HepG2 (cell line): Measurements from ENCODE around the gene KIF24. TPM values are rescaled to one million over a fixed set of nuclear protein-coding genes. Genes with fewer than 3 reads are reported as not detected.
A peak's percentile ranks its signal among the peaks of the same experiment; 100 is the strongest.
"Not testable (repeated sequence)": the region's sequence is repeated elsewhere in the genome, so short reads cannot be mapped to it uniquely, and the experiment has no call there.

ENCODE experiments used
- KAT8 ChIP-seq: IDR thresholded peaks from 2 replicates; pipeline ENCODE4 v1.6.1; 2016; ENCODE audit warnings: missing genetic modification reagents, missing compliant biosample characterization
- KMT2A ChIP-seq: sonication (generic); formaldehyde crosslinking; IDR thresholded peaks from 2 replicates; pipeline ENCODE4 v1.4.0; 2020; ENCODE audit warnings: missing genetic modification reagents
- MED1 ChIP-seq: sonication (generic); formaldehyde crosslinking; IDR thresholded peaks from 2 replicates; pipeline ENCODE4 v1.4.0; 2020; ENCODE audit warnings: missing genetic modification reagents
- NCOA2 ChIP-seq: sonication (generic); formaldehyde crosslinking; IDR thresholded peaks from 2 replicates; pipeline ENCODE4 v1.8.0; 2022; ENCODE audit warnings: inconsistent platforms
- POGZ ChIP-seq: sonication (generic); formaldehyde crosslinking; IDR thresholded peaks from 2 replicates; pipeline ENCODE4 v1.4.0; 2020; ENCODE audit warnings: mild to moderate bottlenecking, missing genetic modification reagents
- RARA ChIP-seq: IDR thresholded peaks from 2 replicates; pipeline ENCODE4 v1.6.1; 2016; ENCODE audit warnings: missing genetic modification reagents, missing compliant biosample characterization
- ZFP36L1 ChIP-seq: sonication (generic); formaldehyde crosslinking; IDR thresholded peaks from 2 replicates; pipeline ENCODE4 v1.8.0; 2022; ENCODE audit warnings: mild to moderate bottlenecking, missing genetic modification reagents, moderate library complexity
- ZMYM2 ChIP-seq: sonication (generic); formaldehyde crosslinking; IDR thresholded peaks from 2 replicates; pipeline ENCODE4 v1.8.0; 2022; ENCODE audit warnings: mild to moderate bottlenecking, missing genetic modification reagents
- ZNF792 ChIP-seq: IDR thresholded peaks from 2 replicates; pipeline ENCODE4 v1.6.1; 2016
- polyA plus RNA-seq, 8 experiments: library from polyadenylated mRNA; depleted of rRNA in 3 of 8; stranded (reverse) in 7 of 8; unstranded in 1 of 8; fragments of >200 nt; fragmentation: Illumina TruSeq in 4 of 8; extraction: Trizol in 4 of 8; gene quantifications; 2 replicates each; pipeline versions ENCODE4 v1.2.1 to v1.2.3, GENCODE V29; 2011 to 2016; ENCODE audit warnings: low read depth in 4 of 8, missing spikeins in 1 of 8, mixed read lengths in 1 of 8; ENCODE audit not compliant: insufficient read depth in 1 of 8
- total RNA-seq, 5 experiments: library from RNA; depleted of rRNA; stranded (reverse); fragments of >200 nt; fragmentation: Illumina TruSeq; extraction: Trizol; gene quantifications; 2 replicates each; pipeline ENCODE4 v1.2.3, GENCODE V29; 2016; ENCODE audit warnings: low read depth in 1 of 5
- TF ChIP-seq, protein P1 (sequence below): sonication (generic); formaldehyde crosslinking; IDR thresholded peaks from 2 replicates; pipeline ENCODE4 v1.5.0; 2020; ENCODE audit warnings: mild to moderate bottlenecking, missing genetic modification reagents
- TF ChIP-seq, protein P2 (sequence below): sonication (generic); formaldehyde crosslinking; IDR thresholded peaks from 2 replicates; pipeline ENCODE4 v1.4.0; 2020; ENCODE audit warnings: missing genetic modification reagents, borderline replicate concordance
- TF ChIP-seq, protein P3 (sequence below): IDR thresholded peaks from 2 replicates; pipeline ENCODE4 v1.4.0; 2020; ENCODE audit warnings: mild to moderate bottlenecking, missing genetic modification reagents
- TF ChIP-seq, protein P4 (sequence below): sonication (generic); formaldehyde crosslinking; IDR thresholded peaks from 2 replicates; pipeline ENCODE4 v1.5.0; 2020; ENCODE audit warnings: mild to moderate bottlenecking, missing genetic modification reagents, borderline replicate concordance
- TF ChIP-seq, protein P5 (sequence below), 2 experiments: sonication (generic) in 1 of 2; formaldehyde crosslinking in 1 of 2; IDR thresholded peaks; 2 replicates each; pipeline versions ENCODE4 v1.4.0 to v1.6.1; 2016 to 2020; ENCODE audit warnings: borderline replicate concordance in 1 of 2, low read depth in 1 of 2, mild to moderate bottlenecking in 1 of 2, missing genetic modification reagents in 1 of 2

The KIF24 gene
- total and polyA plus RNA-seq, 2 of the 13 experiments (the other 11 are each of a cell fraction or from before 2014, with no cell fraction given), result 1.1 to 3.0 TPM

DNA sequence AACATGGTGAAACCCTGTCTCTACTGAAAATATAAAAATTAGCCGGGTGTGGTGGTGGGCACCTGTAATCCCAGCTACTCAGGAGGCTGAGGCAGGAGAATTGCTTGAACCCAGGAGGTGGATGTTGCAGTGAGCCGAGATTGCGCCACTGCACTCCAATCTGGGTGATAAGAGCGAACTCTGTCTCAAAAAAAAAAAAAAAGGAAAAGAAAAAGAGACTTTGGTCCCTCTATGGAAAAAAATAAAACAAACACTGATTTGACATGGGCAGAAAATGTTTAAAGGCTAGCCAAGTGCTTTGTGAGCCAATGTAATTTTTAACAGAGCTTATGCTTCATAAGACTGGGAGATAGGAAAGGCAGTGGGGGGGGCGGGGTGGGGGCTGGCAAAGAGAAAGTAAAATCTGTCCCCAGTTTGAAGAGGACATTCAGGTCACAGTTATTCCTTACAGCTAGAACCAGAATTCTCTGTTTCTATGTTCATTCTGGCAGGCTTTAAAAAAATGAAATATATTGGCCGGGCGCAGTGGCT lies 23.1 kb upstream of the KIF24 start (continued):
- TF ChIP-seq, protein P1, sequence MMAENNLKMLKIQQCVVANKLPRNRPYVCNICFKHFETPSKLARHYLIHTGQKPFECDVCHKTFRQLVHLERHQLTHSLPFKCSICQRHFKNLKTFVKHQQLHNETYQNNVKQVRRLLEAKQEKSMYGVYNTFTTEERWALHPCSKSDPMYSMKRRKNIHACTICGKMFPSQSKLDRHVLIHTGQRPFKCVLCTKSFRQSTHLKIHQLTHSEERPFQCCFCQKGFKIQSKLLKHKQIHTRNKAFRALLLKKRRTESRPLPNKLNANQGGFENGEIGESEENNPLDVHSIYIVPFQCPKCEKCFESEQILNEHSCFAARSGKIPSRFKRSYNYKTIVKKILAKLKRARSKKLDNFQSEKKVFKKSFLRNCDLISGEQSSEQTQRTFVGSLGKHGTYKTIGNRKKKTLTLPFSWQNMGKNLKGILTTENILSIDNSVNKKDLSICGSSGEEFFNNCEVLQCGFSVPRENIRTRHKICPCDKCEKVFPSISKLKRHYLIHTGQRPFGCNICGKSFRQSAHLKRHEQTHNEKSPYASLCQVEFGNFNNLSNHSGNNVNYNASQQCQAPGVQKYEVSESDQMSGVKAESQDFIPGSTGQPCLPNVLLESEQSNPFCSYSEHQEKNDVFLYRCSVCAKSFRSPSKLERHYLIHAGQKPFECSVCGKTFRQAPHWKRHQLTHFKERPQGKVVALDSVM (CRISPR knock-in tag), result peak; percentile 80
- TF ChIP-seq MED1 (CRISPR knock-in tag) (peak; percentile 55), ZMYM2 (peak; percentile 82), ZNF792 (CRISPR knock-in tag) (0 out of 2 replicates have a peak, but pooled peaks have one; percentile 32), POGZ (CRISPR knock-in tag) (peak; percentile 55), KAT8 (CRISPR knock-in tag) (peak; percentile 16; the same call in 1 of the 2 replicates), RARA (CRISPR knock-in tag) (peak; percentile 10; the same call in 1 of the 2 replicates), ZFP36L1 (0 out of 2 replicates have a peak, but pooled peaks have one; percentile 24), KMT2A (CRISPR knock-in tag) (peak; percentile 28; the same call in 1 of the 2 replicates), NCOA2 (CRISPR knock-in tag) (peak; percentile 67; the same call in 1 of the 2 replicates)
- TF ChIP-seq, protein P2, sequence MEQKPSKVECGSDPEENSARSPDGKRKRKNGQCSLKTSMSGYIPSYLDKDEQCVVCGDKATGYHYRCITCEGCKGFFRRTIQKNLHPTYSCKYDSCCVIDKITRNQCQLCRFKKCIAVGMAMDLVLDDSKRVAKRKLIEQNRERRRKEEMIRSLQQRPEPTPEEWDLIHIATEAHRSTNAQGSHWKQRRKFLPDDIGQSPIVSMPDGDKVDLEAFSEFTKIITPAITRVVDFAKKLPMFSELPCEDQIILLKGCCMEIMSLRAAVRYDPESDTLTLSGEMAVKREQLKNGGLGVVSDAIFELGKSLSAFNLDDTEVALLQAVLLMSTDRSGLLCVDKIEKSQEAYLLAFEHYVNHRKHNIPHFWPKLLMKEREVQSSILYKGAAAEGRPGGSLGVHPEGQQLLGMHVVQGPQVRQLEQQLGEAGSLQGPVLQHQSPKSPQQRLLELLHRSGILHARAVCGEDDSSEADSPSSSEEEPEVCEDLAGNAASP (CRISPR knock-in tag), result 0 out of 2 replicates have a peak, but pooled peaks have one; percentile 13
- TF ChIP-seq, protein P3, sequence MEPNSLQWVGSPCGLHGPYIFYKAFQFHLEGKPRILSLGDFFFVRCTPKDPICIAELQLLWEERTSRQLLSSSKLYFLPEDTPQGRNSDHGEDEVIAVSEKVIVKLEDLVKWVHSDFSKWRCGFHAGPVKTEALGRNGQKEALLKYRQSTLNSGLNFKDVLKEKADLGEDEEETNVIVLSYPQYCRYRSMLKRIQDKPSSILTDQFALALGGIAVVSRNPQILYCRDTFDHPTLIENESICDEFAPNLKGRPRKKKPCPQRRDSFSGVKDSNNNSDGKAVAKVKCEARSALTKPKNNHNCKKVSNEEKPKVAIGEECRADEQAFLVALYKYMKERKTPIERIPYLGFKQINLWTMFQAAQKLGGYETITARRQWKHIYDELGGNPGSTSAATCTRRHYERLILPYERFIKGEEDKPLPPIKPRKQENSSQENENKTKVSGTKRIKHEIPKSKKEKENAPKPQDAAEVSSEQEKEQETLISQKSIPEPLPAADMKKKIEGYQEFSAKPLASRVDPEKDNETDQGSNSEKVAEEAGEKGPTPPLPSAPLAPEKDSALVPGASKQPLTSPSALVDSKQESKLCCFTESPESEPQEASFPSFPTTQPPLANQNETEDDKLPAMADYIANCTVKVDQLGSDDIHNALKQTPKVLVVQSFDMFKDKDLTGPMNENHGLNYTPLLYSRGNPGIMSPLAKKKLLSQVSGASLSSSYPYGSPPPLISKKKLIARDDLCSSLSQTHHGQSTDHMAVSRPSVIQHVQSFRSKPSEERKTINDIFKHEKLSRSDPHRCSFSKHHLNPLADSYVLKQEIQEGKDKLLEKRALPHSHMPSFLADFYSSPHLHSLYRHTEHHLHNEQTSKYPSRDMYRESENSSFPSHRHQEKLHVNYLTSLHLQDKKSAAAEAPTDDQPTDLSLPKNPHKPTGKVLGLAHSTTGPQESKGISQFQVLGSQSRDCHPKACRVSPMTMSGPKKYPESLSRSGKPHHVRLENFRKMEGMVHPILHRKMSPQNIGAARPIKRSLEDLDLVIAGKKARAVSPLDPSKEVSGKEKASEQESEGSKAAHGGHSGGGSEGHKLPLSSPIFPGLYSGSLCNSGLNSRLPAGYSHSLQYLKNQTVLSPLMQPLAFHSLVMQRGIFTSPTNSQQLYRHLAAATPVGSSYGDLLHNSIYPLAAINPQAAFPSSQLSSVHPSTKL, result peak; percentile 63
- TF ChIP-seq, protein P4, sequence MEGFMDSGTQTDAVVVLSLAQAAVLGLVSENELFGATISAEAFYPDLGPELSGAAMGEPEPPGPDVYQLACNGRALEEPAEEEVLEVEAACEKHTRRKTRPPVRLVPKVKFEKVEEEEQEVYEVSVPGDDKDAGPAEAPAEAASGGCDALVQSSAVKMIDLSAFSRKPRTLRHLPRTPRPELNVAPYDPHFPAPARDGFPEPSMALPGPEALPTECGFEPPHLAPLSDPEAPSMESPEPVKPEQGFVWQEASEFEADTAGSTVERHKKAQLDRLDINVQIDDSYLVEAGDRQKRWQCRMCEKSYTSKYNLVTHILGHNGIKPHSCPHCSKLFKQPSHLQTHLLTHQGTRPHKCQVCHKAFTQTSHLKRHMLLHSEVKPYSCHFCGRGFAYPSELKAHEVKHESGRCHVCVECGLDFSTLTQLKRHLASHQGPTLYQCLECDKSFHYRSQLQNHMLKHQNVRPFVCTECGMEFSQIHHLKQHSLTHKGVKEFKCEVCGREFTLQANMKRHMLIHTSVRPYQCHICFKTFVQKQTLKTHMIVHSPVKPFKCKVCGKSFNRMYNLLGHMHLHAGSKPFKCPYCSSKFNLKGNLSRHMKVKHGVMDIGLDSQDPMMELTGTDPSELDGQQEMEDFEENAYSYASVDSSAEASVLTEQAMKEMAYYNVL (CRISPR knock-in tag), result peak; percentile 65; the same call in 1 of the 2 replicates
- TF ChIP-seq, protein P5, sequence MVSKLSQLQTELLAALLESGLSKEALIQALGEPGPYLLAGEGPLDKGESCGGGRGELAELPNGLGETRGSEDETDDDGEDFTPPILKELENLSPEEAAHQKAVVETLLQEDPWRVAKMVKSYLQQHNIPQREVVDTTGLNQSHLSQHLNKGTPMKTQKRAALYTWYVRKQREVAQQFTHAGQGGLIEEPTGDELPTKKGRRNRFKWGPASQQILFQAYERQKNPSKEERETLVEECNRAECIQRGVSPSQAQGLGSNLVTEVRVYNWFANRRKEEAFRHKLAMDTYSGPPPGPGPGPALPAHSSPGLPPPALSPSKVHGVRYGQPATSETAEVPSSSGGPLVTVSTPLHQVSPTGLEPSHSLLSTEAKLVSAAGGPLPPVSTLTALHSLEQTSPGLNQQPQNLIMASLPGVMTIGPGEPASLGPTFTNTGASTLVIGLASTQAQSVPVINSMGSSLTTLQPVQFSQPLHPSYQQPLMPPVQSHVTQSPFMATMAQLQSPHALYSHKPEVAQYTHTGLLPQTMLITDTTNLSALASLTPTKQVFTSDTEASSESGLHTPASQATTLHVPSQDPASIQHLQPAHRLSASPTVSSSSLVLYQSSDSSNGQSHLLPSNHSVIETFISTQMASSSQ (IDR thresholded peaks at IDR 0.05; ENCODE audit: low read depth), result not testable (repeated sequence)
- TF ChIP-seq, protein P5 (CRISPR knock-in tag; IDR thresholded peaks at IDR 0.05; ENCODE audit: borderline replicate concordance), result peak; percentile 43; the same call in 1 of the 2 replicates
